ENCODE data around the gene NCBP2. TPM values are rescaled to one million over a fixed set of nuclear protein-coding genes. Genes with fewer than 3 reads are reported as not detected.

NCBP2 gene
- 10 to 100 TPM; 12.9 to 24.6 (median 19.1) TPM for total RNA-seq
- long read RNA-seq, partial matches to known transcripts = 0 of 4 reads
- long read RNA-seq, other reads (novel, unspliced or antisense) = 0 of 4 reads

DNA sequence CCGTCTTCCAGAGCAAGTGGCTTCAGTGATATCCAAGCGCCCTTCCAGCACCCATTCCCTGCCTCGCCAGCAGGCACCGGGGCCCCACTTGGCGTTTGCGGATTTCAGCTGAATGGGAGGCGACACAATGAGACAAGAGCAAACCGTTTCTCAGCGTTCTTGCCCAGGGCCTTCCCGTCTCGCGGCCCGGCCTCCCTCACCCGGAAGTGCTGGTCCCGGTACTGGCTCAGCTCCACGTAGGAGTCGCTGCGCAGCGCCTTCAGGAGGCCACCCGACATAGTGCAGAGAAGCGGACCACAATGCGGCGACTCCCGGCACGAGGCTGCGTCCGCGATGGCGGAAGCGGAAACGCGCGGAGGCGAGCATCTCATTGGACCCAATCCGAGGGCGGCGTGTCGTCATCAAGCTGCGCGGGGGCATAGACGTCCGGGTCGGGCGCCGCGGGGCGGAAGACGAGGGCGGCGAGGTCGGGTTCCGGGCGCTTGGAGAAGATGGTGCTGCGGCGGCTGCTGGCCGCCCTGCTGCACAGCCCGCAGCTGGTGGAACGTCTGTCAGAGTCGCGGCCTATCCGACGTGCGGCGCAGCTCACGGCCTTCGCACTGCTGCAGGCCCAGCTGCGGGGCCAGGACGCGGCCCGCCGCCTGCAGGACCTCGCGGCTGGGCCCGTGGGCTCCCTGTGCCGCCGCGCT lies at the start of gene NCBP2:
TSS of gene NCBP2 (minus strand) at position 303 of the 689 bp plus-strand sequence. CDS start at position 278, 25 bp downstream.
- Histone ChIP-seq H3K4me1 (peaks cover 0 to 22% (median 6%) of the 10 kb centered on the region in 4 donors), H3K4me3 (peak within 1 kb of the TSS; percentile 99 to 100 (median 100)), H3K9me3 (no peaks in the 10 kb centered on the region), H3K27ac (peak within 1 kb of the TSS; percentile 77 to 78 (median 77)), H3K27me3 (no peaks in the 10 kb centered on the region), H3K36me3 (peaks cover 0 to 23% (median 8%) of the 10 kb centered on the region in 4 donors)
- TF ChIP-seq, protein P1, sequence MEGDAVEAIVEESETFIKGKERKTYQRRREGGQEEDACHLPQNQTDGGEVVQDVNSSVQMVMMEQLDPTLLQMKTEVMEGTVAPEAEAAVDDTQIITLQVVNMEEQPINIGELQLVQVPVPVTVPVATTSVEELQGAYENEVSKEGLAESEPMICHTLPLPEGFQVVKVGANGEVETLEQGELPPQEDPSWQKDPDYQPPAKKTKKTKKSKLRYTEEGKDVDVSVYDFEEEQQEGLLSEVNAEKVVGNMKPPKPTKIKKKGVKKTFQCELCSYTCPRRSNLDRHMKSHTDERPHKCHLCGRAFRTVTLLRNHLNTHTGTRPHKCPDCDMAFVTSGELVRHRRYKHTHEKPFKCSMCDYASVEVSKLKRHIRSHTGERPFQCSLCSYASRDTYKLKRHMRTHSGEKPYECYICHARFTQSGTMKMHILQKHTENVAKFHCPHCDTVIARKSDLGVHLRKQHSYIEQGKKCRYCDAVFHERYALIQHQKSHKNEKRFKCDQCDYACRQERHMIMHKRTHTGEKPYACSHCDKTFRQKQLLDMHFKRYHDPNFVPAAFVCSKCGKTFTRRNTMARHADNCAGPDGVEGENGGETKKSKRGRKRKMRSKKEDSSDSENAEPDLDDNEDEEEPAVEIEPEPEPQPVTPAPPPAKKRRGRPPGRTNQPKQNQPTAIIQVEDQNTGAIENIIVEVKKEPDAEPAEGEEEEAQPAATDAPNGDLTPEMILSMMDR (IDR thresholded peaks at IDR 0.05) = peak; percentile 56 to 61 (median 60)
- TF ChIP-seq POLR2A (IDR thresholded peaks at IDR 0.05) = peak; percentile 78
- no CpG with 5 or more reads among the region's 77 CpGs for WGBS (ENCODE audit: insufficient coverage, low coverage, low lambda C conversion rate, missing lambda C conversion rate)
- ATAC-seq = peak; percentile 97 to 98 (median 97)
- DNase-seq = peak; percentile 98
- intact Hi-C loops (cut with DNase I) = loop anchor here in 1 of 2 donors (10.0 kb wide), 1 partner anchor 78 kb away; the partner anchor contains the start of gene SENP5

DNA sequence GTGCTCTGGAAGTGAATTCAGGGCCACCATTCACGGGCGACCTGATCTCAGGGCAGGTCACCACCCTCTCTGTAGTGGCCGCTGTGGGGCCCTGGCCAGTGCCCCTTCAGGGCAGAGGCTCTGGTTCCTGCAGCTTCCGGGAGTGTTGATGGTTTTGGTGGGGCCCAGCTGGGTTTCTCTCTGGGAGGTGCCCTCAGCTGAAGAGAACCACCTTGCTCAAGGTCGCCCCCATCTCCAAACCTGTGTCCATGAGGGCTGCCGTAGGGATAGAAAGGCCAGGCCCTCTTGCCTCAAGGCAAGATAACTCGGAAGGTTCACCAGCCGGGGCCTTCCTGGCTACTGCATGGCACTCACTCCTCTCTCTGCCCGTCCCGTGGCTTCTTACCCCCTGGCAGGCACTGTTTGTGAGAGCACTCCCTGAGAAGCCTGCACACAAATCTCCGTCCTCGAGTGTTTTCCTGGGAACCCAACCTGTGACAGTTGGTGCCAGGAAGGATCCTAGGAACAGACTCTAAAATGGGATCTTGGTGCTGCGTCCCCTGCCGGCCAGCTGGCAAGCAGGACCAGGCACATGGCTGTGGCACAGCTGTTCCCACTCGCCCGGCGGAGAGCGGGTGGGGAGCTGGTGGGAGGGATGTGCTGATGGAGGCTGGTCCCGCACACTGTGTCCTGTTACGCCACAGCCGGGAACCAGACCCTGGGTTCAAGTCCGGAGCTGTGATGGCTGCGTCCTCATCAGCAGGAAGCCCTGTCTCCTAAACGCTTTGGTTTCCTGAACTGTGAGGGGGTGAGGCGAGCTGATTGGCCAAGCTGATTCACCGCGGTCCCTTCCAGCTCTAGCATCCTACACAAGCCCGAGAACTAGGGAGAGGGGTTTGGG lies 49.5 kb upstream of the NCBP2 start:
- DNase-seq = no peak
- TF ChIP-seq POLR2A (IDR thresholded peaks at IDR 0.05) = no peak
- TF ChIP-seq, protein P1 (IDR thresholded peaks at IDR 0.05) = no peak

DNA sequence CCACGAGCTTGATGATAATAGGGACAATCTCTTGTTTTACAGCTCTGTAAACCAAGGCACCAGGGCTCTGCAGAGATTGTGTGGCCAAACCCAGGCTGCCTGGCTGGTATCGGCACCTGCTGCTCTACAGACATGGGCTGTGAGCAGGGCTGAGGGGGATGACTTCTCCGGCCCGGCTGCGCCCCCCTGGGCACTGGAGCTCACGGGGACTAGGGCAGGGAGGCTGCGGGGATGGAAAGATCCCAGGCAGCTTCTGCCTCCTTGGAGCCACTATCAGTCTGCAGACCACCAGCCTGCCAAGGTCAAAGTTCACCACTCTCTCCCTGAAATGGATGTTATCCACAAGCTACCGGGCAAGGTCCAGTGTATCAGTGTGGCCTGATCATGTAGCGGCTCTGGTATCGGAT lies 48.3 kb upstream of the NCBP2 start:
- 70% methylated on average over 4 of the region's 10 CpGs for WGBS (ENCODE audit: insufficient coverage, low coverage, low lambda C conversion rate, missing lambda C conversion rate)
- TF ChIP-seq, protein P1 (IDR thresholded peaks at IDR 0.05) = no peak
- TF ChIP-seq POLR2A (IDR thresholded peaks at IDR 0.05) = no peak
- no peaks in the 10 kb centered on the region for H3K9me3 ChIP-seq
- ATAC-seq (no peak), DNase-seq (peak in 2 of 3 donors; percentile 24 to 27)
- no peaks in the 10 kb centered on the region for H3K27me3 ChIP-seq
- intact Hi-C loops (cut with DNase I) = no loop called here
- no peaks in the 10 kb centered on the region for H3K4me1 ChIP-seq
- H3K27ac ChIP-seq = no peak overlapping the region
- H3K36me3 ChIP-seq = no peaks in the 10 kb centered on the region
- H3K4me3 ChIP-seq = no peak overlapping the region

More for the DNA sequence above, 49.5 kb upstream of the NCBP2 start:
- Histone ChIP-seq H3K36me3 (no peaks in the 10 kb centered on the region), H3K4me3 (no peak overlapping the region), H3K27me3 (no peaks in the 10 kb centered on the region), H3K27ac (no peak overlapping the region), H3K4me1 (no peaks in the 10 kb centered on the region), H3K9me3 (no peaks in the 10 kb centered on the region)
- intact Hi-C loops (cut with DNase I) = no loop called here
- no peak for ATAC-seq
- 93% methylated on average over 3 of the region's 28 CpGs for WGBS (ENCODE audit: insufficient coverage, low coverage, low lambda C conversion rate, missing lambda C conversion rate)

DNA sequence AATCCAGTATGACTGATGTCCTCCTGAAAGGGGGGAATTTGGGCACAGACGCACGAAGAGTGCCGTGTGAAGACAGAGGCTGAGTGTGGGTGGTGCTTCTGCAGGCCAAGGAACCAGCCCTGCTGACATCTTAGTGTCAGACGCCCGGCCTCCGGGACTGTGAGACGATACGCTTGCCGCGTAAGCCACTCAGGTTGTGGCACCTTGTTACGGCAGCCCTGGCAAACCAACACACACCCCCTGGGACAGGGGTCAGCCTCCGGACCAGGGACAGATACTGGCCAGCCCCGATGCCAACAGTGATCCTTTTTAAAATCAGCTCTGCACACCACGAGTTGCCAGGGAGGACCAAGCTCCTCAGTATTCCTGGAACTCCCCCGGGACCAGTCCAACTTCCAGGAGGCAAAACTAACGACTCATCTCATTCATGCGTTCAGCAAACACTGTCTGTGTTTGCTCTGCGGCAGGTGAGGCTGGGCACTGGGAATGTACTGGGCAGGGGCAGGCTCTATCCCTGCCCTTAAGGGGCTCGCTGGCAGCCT lies 47.5 kb upstream of the NCBP2 start:
- H3K36me3 ChIP-seq = no peaks in the 10 kb centered on the region
- H3K27ac ChIP-seq = no peak overlapping the region
- WGBS (ENCODE audit: insufficient coverage, low coverage, low lambda C conversion rate, missing lambda C conversion rate) = 73% methylated on average over 6 of the region's 19 CpGs
- TF ChIP-seq POLR2A (IDR thresholded peaks at IDR 0.05) = no peak
- TF ChIP-seq, protein P1 (IDR thresholded peaks at IDR 0.05) = no peak
- ATAC-seq (no peak), DNase-seq (peak in 2 of 3 donors; percentile 23 to 32)
- intact Hi-C loops (cut with DNase I) = no loop called here
- H3K4me1 ChIP-seq = no peaks in the 10 kb centered on the region
- no peaks in the 10 kb centered on the region for H3K9me3 ChIP-seq
- H3K4me3 ChIP-seq = no peak overlapping the region
- no peaks in the 10 kb centered on the region for H3K27me3 ChIP-seq

Measured in right lobe of liver (tissue), 6 donors.